ENCODE results near the gene FAM236A.
"Not testable (repeated sequence)": the region's sequence is repeated elsewhere in the genome, so short reads cannot be mapped to it uniquely, and the experiment has no call there.

Gene FAM236A

DNA sequence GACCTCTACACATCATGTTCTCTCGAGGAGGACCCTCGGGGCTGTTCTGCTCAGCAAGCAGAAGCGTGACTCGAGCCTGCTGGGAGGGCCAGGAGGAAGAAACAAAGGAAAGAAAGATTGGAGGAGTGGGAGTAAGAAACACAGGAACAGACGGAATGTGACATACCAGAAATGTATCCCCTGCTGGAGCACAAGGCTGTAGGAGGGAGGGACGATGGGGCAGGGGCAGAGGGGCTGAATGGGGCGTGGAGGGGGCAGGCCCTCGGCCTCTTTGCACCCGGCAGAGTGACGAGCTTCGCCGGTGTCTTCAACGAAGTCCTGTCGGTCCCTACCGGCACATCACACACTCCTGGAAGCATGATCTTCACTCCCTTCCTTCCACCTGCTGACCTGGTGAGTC lies at the start of gene FAM236A:
FAM236A (plus strand) TSS at position 301 of the 400 bp plus-strand sequence; CDS start at position 358, 57 bp downstream.
- H3K4me3 ChIP-seq (ENCODE audit: control insufficient read depth, low read depth, low read length); DNase-seq (ENCODE audit: low read depth): not testable (repeated sequence)

DNA sequence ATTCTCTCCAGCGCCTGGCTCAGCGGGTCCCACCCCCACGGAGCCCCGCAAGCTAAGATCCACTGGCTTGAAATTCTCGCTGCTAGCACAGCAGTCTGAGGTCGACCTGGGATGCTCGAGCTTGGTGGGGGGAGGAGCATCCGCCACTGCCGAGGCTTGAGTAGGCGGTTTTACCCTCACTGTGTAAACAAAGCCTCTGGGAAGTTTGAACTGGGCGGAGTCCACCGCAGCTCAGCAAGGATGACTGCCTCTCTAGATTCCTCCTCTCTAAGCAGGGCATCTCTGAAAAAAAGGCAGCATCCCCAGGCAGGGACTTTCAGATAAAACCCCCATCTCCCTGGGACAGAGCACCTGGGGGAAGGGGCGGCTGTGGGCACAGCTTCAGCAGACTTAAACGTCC lies 48.3 kb upstream of the FAM236A start:
- not testable (repeated sequence) for DNase-seq (ENCODE audit: low read depth)

DNA sequence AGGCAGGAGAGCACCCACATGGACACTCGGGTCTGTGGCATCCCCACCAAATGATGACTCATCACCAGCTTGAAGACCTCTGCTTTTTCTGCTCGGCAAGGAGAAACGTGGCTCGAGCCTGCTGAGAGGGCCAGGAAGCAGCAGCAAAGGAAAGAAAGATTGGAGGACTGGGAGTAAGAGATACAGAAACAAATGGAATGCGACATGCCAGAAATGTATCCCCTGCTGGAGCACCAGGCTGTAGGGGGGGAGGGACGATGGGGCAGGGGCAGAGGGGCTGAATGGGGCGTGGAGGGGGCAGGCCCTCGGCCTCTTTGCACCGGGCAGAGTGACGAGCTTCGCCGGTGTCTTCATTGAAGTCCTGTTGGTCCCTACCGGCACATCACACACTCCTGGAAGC lies 25.7 kb upstream of the FAM236A start, which contains the start of gene FAM236C:
FAM236C (plus strand) TSS at position 301 of the 400 bp plus-strand sequence. CDS start 100 bp downstream, outside the sequence.
- H3K4me3 ChIP-seq (ENCODE audit: control insufficient read depth, low read depth, low read length); DNase-seq (ENCODE audit: low read depth): not testable (repeated sequence)

More for the DNA sequence above, 48.3 kb upstream of the FAM236A start:
- not testable (repeated sequence) for H3K4me3 ChIP-seq (ENCODE audit: control insufficient read depth, low read depth, low read length)

DNA sequence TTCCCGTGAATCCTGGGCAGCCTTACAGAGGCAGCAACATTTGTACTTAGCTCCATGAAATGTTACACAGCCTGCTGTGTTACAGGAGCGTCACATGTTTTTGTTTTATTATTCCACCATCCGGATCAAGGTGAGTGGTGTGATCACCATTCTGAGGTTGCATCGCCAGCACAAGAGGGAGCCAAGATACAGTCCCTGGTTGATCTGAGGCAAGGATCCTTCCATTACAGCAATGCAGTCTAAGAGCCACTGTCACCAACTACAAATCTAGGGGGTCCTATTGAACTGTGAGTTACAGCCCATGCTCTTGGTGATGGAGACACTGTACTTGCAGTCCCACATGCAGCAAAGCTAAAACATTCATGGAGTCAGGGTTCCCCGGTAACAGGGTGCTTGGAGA lies 21.9 kb upstream of the FAM236A start:
- not testable (repeated sequence) for H3K4me3 ChIP-seq (ENCODE audit: control insufficient read depth, low read depth, low read length); DNase-seq (ENCODE audit: low read depth)

DNA sequence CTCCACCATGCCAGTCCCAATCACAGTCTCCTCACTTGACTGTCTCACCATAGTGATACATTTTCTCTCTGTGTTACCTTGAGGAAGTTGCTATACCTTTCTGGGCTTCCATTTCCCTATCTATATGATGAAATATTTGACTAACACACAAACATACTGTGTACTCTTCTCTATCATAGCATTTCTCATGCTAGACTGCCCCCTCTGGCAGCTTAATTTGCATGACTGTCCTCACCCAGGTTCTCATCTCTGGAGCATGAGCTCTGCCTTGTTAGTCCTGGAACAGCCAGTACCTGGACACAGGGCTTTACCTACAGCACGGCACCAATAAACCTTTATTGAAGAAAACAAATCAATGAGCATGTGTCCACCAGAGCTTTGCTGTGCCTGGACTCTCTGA lies 5.7 kb upstream of the FAM236A start:
- DNase-seq (ENCODE audit: low read depth); H3K4me3 ChIP-seq (ENCODE audit: control insufficient read depth, low read depth, low read length): not testable (repeated sequence)

DNA sequence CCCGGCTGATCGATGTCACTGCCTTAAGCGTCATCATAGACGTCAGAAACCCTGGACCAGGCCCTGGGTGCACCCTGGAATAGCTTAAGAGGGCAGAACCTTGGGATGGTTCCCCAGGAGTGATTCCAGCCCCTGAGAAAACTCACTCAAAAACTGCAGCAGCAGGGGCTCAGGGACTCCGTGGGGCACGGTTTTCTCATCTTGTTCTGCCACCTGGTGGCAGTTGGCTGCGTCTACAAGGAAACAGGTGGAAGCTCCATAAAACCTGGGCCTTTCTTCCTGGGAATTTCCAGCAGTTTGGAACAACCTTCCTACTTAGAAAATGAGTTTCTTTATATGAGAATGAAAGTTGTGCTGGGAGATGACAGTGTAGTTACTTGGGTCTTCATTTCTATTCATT lies 1.6 kb upstream of the FAM236A start:
- H3K4me3 ChIP-seq (ENCODE audit: control insufficient read depth, low read depth, low read length); DNase-seq (ENCODE audit: low read depth): not testable (repeated sequence)

DNA sequence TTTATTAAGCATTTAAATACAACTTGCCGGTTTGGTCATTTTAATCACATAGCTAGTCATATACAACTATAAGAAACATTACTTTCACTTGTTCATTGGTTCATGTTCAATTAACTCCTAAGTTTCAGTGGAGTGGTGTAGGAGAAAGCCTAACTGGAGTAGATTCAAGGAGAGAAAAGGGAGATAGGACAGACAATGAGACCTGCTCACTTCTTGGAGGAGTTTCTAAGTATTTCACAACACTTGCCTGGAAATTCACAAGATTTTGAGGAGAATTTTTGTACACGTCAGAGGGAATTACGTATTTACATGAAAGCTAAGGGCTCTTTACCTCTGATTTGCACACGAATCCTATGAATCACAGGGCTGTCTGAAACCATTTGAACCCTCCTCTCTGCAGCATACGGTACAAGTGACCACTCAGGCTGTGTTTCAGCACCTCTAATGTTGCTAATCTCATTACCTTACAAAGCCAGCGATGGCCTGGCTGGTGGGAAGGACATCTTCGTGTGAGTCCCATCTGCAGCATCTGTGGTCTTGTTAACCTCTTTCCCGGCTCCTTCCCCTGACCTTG lies 1.0 kb upstream of the FAM236A start:
- H3K4me3 ChIP-seq (ENCODE audit: control insufficient read depth, low read depth, low read length); DNase-seq (ENCODE audit: low read depth): not testable (repeated sequence)

DNA sequence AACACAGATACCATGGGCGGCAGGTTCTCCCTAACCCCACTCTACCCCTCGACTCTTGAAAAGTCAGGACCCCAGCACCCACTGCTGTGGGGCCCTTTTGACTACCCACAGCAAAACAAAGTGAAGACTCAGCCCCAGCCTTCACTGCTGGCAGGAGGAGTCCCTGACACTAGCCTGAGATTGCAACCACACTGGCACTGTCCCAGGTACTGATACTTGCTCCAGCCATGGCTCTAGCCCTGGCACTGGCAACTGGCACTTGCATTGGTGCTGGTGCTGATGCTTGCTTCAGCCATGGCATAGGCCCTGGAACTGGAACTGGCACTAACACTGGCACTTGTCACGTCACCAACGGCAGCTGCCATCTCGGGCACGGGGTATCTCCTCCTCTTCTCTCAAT lies 4.3 kb downstream of the FAM236A start:
- not testable (repeated sequence) for H3K4me3 ChIP-seq (ENCODE audit: control insufficient read depth, low read depth, low read length); DNase-seq (ENCODE audit: low read depth)

DNA sequence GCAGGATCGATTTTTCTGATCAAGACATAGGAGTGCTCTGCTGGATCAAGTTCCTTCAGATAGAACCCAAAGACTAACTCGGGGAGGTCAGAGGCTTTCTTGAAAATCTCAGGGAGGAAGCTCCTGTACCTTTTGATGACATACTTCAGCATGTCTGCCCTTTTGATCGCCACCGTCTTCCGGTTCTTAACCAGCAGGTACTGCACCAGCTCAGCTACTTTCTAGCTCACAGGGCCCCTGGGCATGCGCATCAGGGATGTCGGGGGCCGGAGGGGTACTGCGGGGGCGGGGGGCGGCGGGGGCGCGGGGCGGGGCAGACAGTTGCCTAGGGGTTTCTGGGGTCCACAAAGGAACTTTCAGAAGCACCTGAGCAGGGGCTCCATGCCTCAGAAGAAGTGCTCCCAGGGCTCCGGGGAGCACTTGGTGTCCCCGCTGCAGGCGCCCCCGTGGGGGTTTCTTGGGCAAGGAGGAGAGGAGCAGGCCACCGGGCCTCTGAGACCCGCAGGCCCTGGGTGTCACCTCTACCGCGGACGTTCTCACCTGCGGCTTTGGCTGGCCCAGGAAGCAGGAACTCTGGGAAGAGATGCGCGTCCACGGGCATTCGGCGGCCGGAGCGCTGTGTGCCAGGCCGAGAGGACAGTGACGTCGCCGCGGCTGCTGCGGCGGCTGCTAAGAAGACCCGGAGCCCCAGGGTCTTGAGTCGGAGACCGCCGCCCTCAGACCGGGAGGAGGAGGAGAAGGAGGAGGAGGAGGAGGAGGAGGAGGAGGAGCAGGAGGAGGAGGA lies 5.2 kb downstream of the FAM236A start:
- H3K4me3 ChIP-seq (ENCODE audit: control insufficient read depth, low read depth, low read length); DNase-seq (ENCODE audit: low read depth): not testable (repeated sequence)

DNA sequence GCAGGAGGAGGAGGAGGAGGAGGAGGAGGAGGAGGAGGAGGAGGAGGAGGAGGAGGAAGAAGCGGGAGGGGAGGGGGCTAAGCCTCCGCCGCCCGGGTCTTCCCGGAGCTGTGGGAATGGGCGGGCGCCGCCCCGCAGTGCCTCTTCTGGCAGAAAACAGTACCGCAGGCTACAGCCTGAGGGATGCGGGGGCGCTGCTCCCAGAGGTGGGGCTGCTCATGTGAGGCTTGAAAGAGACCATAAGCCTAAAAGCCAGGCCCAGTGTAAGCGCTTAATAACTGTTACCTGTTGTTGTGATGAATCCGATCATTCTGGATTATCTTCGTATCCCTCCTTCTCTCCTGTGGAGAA lies 5.8 kb downstream of the FAM236A start, which contains the start of gene DMRTC1:
DMRTC1 (minus strand) TSS at position 19 of the 351 bp plus-strand sequence. CDS start 68,143 bp downstream, outside the sequence.
- not testable (repeated sequence) for DNase-seq (ENCODE audit: low read depth); H3K4me3 ChIP-seq (ENCODE audit: control insufficient read depth, low read depth, low read length)

DNA sequence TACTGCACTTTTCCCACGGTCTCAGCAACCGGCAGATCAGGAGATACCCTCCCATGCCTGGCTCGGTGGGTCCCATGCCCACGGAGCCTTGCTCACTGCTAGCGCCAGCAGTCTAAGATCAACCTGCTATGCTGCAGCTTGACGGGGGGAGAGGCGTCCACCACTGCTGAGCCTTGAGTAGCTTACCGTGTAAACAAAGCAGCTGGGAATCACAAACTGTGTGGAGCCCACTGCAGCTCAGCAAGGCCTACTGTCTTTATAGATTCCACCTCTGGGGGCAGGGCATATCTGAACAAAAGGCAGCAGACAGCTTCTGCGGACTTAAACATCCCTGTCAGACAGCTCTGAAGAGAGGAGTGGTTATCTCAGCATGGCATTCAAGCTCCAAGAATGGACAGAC lies 22.0 kb downstream of the FAM236A start:
- not testable (repeated sequence) for H3K4me3 ChIP-seq (ENCODE audit: control insufficient read depth, low read depth, low read length); DNase-seq (ENCODE audit: low read depth)

DNA sequence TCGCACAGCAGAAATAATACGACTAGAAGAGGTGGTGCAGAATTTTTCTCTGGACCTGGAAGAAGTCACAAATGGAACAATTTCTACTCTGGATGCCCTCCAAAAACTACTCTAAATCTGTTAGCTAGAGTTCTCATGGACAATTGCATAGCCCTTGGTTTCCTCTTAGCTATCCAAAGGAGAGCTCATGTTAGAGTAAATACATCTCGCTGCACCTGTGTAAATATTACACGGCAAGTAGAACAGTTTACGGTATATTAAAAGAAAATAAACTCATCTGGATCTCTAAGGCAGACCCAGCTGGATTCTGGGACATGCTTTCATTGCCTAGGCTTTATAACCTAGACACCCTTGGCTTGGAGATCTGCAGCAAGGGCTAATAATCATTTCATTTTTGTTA lies 33.9 kb downstream of the FAM236A start:
- H3K4me3 ChIP-seq (ENCODE audit: control insufficient read depth, low read depth, low read length); DNase-seq (ENCODE audit: low read depth): not testable (repeated sequence)

DNA sequence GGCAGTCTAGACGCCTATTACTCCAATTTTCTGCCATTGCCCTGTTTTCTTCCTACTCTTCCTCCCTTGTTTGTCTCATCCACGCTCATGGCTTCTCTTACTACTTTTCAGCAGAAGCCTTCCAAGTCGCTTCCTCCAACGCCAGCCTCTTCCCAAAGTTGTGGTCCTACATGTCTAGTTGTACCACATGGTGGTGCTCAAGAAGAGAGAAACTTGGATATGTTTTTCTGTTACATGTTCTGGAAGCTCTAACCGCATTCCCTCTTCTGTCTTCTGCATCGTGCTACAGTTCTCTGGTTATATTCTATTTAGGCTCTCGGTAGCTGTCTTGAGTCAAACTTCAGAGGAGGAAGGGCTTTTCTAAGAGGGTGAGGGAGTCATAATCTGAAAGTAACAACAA lies 36.9 kb downstream of the FAM236A start:
- DNase-seq (ENCODE audit: low read depth) = not testable (repeated sequence)

DNA sequence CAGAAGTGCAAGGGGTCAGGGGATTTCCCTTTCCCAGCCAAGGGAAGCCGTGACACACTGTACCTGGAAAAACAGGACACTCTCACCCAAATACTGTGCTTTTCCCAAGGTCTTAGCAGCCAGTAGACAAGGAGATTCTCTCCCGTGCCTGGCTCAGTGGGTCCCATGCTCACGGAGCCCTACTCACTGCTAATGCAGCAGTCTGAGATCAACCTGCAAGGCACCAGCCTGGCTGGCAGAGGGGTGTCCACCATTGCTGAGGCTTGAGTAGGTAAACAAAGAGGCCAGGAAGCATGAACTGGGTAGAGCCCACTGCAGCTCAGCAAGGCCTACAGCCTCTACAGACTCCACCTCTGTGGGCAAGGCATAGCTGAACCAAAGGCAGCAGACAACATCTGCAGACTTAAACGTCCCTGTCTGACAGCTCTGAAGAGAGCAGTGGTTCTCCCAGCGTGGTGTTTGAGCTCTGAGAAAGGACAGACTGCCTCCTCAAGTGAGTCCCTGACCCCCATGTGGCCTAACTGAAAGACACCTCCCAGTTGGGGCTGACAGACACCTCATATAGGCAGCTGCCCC lies 43.0 kb downstream of the FAM236A start:
- not testable (repeated sequence) for DNase-seq (ENCODE audit: low read depth)

More for the DNA sequence above, 36.9 kb downstream of the FAM236A start:
- H3K4me3 ChIP-seq (ENCODE audit: control insufficient read depth, low read depth, low read length) = not testable (repeated sequence)

More for the DNA sequence above, 43.0 kb downstream of the FAM236A start:
- not testable (repeated sequence) for H3K4me3 ChIP-seq (ENCODE audit: control insufficient read depth, low read depth, low read length)
